SK-N-SH (cell line): Measurements from ENCODE around the gene R3HDM2. TPM values are rescaled to one million over a fixed set of nuclear protein-coding genes. Genes with fewer than 3 reads are reported as not detected.

Source experiments
- CTCF ChIA-PET: fragments of 300-600, 350-600 bp; formaldehyde crosslinking; extraction: SDS; loops from one replicate; lab custom pipeline; 2021; lab: Yijun Ruan, JAX
- POLR2A ChIA-PET: fragments of 350-600 bp; sonication (Branson Sonifier 250); formaldehyde crosslinking; extraction: SDS; loops from one replicate; lab custom pipeline; 2020; ENCODE audit warnings: antibody characterized with exemption, inconsistent platforms; lab: Yijun Ruan, JAX
- DNase-seq: peaks from one replicate; pipeline ENCODE4 v3.0.0; 2012
- H2AFZ ChIP-seq: fragments of 200-600 bp; sonication (generic); 2 replicates; pipeline ENCODE4 v1.8.1; 2016; ENCODE audit warnings: antibody characterized with exemption, mild to moderate bottlenecking, low read depth
- H3F3A ChIP-seq: fragments of 200-600 bp; sonication (generic); replicated peaks from 2 replicates; pipeline ENCODE3; 2016; ENCODE audit warnings: antibody characterized with exemption, mild to moderate bottlenecking; ENCODE audit not compliant: insufficient read depth
- H3K27ac ChIP-seq, 2 experiments: fragments of 200-500 bp in 1 of 2; fragments of 200-600 bp in 1 of 2; sonication (Bioruptor generic) in 1 of 2; sonication (generic), shearing (Covaris generic) in 1 of 2; 2 replicates each; pipeline versions ENCODE4 v1.5.1 to v1.6.1; 2014 to 2016; ENCODE audit warnings: low read depth in 2 of 2, inconsistent platforms in 1 of 2, low read length in 1 of 2, mild to moderate bottlenecking in 1 of 2, mixed read lengths in 1 of 2
- H3K27me3 ChIP-seq: fragments of 200-600 bp; sonication (generic), shearing (Covaris generic); 2 replicates; pipeline ENCODE4 v1.6.1; 2016; ENCODE audit warnings: mixed run types; ENCODE audit not compliant: insufficient read depth
- H3K36me3 ChIP-seq, 2 experiments: fragments of 200-500 bp in 1 of 2; fragments of 200-600 bp in 1 of 2; sonication (Bioruptor generic) in 1 of 2; sonication (generic) in 1 of 2; replicated peaks in 1 of 2; 2 replicates each; pipeline versions ENCODE3 to v1.5.1; 2014 to 2016; ENCODE audit warnings: low read length in 1 of 2, mild to moderate bottlenecking in 1 of 2; ENCODE audit not compliant: insufficient read depth in 2 of 2, control insufficient read depth in 1 of 2
- H3K4me1 ChIP-seq, 2 experiments: fragments of 200-500 bp in 1 of 2; fragments of 200-600 bp in 1 of 2; sonication (Bioruptor generic) in 1 of 2; sonication (generic), shearing (Covaris generic) in 1 of 2; 2 replicates each; pipeline versions ENCODE4 v1.5.1 to v1.6.1; 2014 to 2016; ENCODE audit warnings: low read depth in 1 of 2, low read length in 1 of 2, mixed run types in 1 of 2; ENCODE audit not compliant: insufficient read depth in 2 of 2, control insufficient read depth in 1 of 2
- H3K4me2 ChIP-seq: fragments of 200-600 bp; sonication (generic), shearing (Covaris generic); 2 replicates; pipeline ENCODE4 v1.6.1; 2017; ENCODE audit warnings: mixed run types
- H3K4me3 ChIP-seq, 2 experiments: fragments of 200-500 bp in 1 of 2; fragments of 200-600 bp in 1 of 2; sonication (Bioruptor generic) in 1 of 2; sonication (generic), shearing (Covaris generic) in 1 of 2; 2 replicates each; pipeline versions ENCODE4 v1.5.1 to v1.8.1; 2014 to 2016; ENCODE audit warnings: low read depth in 2 of 2, inconsistent platforms in 1 of 2, low read length in 1 of 2, mild to moderate bottlenecking in 1 of 2, mixed read lengths in 1 of 2, moderate library complexity in 1 of 2
- H3K79me2 ChIP-seq: fragments of 200-600 bp; sonication (generic); 2 replicates; pipeline ENCODE4 v1.8.1; 2017; ENCODE audit warnings: mild to moderate bottlenecking; ENCODE audit not compliant: insufficient read depth
- H3K9ac ChIP-seq: fragments of 200-600 bp; sonication (generic); 2 replicates; pipeline ENCODE4 v1.6.1; 2017; ENCODE audit warnings: mixed run types
- H3K9me2 ChIP-seq: fragments of 200-600 bp; sonication (generic); 2 replicates; pipeline ENCODE4 v1.6.1; 2017; ENCODE audit warnings: mixed run types
- H3K9me3 ChIP-seq: fragments of 200-600 bp; sonication (generic); 2 replicates; pipeline ENCODE4 v1.6.1; 2017; ENCODE audit warnings: mixed run types, mild to moderate bottlenecking, moderate library complexity
- H4K20me1 ChIP-seq: fragments of 200-600 bp; sonication (generic); 2 replicates; pipeline ENCODE4 v1.6.1; 2017; ENCODE audit warnings: mild to moderate bottlenecking, mixed run types; ENCODE audit not compliant: insufficient read depth
- CHD2 ChIP-seq: fragments of 150-350 bp; IDR thresholded peaks from 2 replicates; pipeline ENCODE4 v1.6.1; 2018; ENCODE audit warnings: low read length; ENCODE audit not compliant: partially characterized antibody
- CTCF ChIP-seq: fragments of 200-600 bp; sonication (generic); IDR thresholded peaks from 2 replicates; pipeline ENCODE4 v1.6.1; 2017; ENCODE audit warnings: antibody characterized with exemption, mild to moderate bottlenecking, moderate library complexity
- ELF1 ChIP-seq: IDR thresholded peaks from 2 replicates; pipeline ENCODE4 v1.4.0; 2012
- FOSL2 ChIP-seq: IDR thresholded peaks from 2 replicates; pipeline ENCODE4 v1.4.0; 2012; ENCODE audit warnings: low read depth, mild to moderate bottlenecking, moderate library complexity, borderline replicate concordance
- FOXJ3 ChIP-seq: sonication (generic); formaldehyde crosslinking; IDR thresholded peaks from 2 replicates; pipeline ENCODE4 v1.5.1; 2020; ENCODE audit warnings: mild to moderate bottlenecking, missing genetic modification reagents
- NRF1 ChIP-seq: IDR thresholded peaks from 2 replicates; pipeline ENCODE4 v1.6.1; 2012; ENCODE audit warnings: low read depth, mild to moderate bottlenecking, low read length
- POLR2AphosphoS5 ChIP-seq: IDR thresholded peaks from 2 replicates; pipeline ENCODE4 v1.6.1; 2012; ENCODE audit warnings: low read depth, low read length
- RAD21 ChIP-seq: IDR thresholded peaks from 2 replicates; pipeline ENCODE4 v1.6.1; 2012; ENCODE audit warnings: mild to moderate bottlenecking, low read length
- RFX5 ChIP-seq: IDR thresholded peaks from 2 replicates; pipeline ENCODE4 v1.6.1; 2012; ENCODE audit warnings: mild to moderate bottlenecking, improper control_type of control experiment, low read length
- SIN3A ChIP-seq: IDR thresholded peaks from 2 replicates; pipeline ENCODE4 v1.6.1; 2012; ENCODE audit warnings: low read depth, mild to moderate bottlenecking, low read length, moderate library complexity, borderline replicate concordance
- SMC3 ChIP-seq: IDR thresholded peaks from 2 replicates; pipeline ENCODE4 v1.6.1; 2012; ENCODE audit warnings: low read depth, low read length, improper control_type of control experiment
- TAF1 ChIP-seq: IDR thresholded peaks from 2 replicates; pipeline ENCODE4 v1.6.1; 2012; ENCODE audit warnings: low read depth, mild to moderate bottlenecking, low read length, moderate library complexity, borderline replicate concordance
- TEAD4 ChIP-seq: IDR thresholded peaks from 2 replicates; pipeline ENCODE4 v1.4.0; 2012; ENCODE audit warnings: mild to moderate bottlenecking, borderline replicate concordance; ENCODE audit not compliant: insufficient read depth
- USF1 ChIP-seq: IDR thresholded peaks from 2 replicates; pipeline ENCODE4 v1.4.0; 2012; ENCODE audit warnings: low read depth, borderline replicate concordance
- USF2 ChIP-seq: fragments of 150-350 bp; IDR thresholded peaks from 2 replicates; pipeline ENCODE4 v1.6.1; 2017; ENCODE audit warnings: antibody characterized with exemption, low read length, low read depth, borderline replicate concordance
- WGBS: methylation state at CpG from one replicate; pipeline ENCODE4 v1.1.6; 2017; ENCODE audit warnings: low lambda C conversion rate; 5-methylcytosine and 5-hydroxymethylcytosine counted together
- polyA plus RNA-seq, 3 experiments: library from polyadenylated mRNA; depleted of rRNA; stranded (reverse); fragments of >200 nt; gene quantifications; 2 replicates each; pipeline ENCODE4 v1.2.3, GENCODE V29; 2012

R3HDM2 gene
- polyA plus RNA-seq, 1 of the 3 experiments (the other 2 are of a cell fraction), result 23.1 TPM

- no peak overlapping the region for H3K4me2 ChIP-seq
- DNase-seq, result no peak
- no peaks in the 10 kb centered on the region for H4K20me1 ChIP-seq
- POLR2A ChIA-PET, result interaction anchor here (0.6 kb wide), 1 partner anchor 11 kb away, joined by 3 read pairs; no protein-coding TSS in a partner anchor
- H3K9me3 ChIP-seq, result no peaks in the 10 kb centered on the region
- H2AFZ ChIP-seq, result no peak overlapping the region
- H3K4me3 ChIP-seq, result no peak overlapping the region
- peaks cover 0 to 22% of the 10 kb centered on the region in 2 experiments for H3K36me3 ChIP-seq
- 85% methylated on average over 5 of the region's 5 CpGs for WGBS
- no peak overlapping the region for H3K27ac ChIP-seq
- H3K27me3 ChIP-seq, result no peaks in the 10 kb centered on the region
- H3K9ac ChIP-seq, result no peak overlapping the region
- 0 out of 4 replicates have a peak, but pooled peaks cover 0 to 5% of the 10 kb centered on the region in 2 experiments for H3K4me1 ChIP-seq
- peaks cover 5% of the 10 kb centered on the region; the same call in 1 of the 2 replicates for H3K79me2 ChIP-seq
- no peaks in the 10 kb centered on the region for H3K9me2 ChIP-seq
- CTCF ChIA-PET, result no interaction called here
- peaks cover 3% of the 10 kb centered on the region for H3F3A ChIP-seq
- TF ChIP-seq ELF1 (no peak), FOXJ3 (CRISPR knock-in tag) (no peak), CTCF (no peak), CHD2 (no peak)
Observed at GRCh38 chr12:57330992-57331391, 99.9 kb downstream of the R3HDM2 start.

GRCh38 chr12:57329219-57329618 is 101.6 kb downstream of the R3HDM2 start:
- ChIA-PET POLR2A (no interaction called here), CTCF (interaction anchor here (1.0 kb wide), 1 partner anchor 12 kb away, joined by 3 read pairs; no protein-coding TSS in a partner anchor)
- Histone ChIP-seq H2AFZ (no peak overlapping the region), H3K9me3 (no peaks in the 10 kb centered on the region), H3F3A (peaks cover 3% of the 10 kb centered on the region), H3K4me3 (no peak overlapping the region), H3K4me2 (no peak overlapping the region), H3K27me3 (no peaks in the 10 kb centered on the region), H3K4me1 (0 out of 4 replicates have a peak, but pooled peaks cover 0 to 5% of the 10 kb centered on the region in 2 experiments), H3K9me2 (no peaks in the 10 kb centered on the region), H4K20me1 (no peaks in the 10 kb centered on the region), H3K27ac (no peak overlapping the region), H3K79me2 (peaks cover 5% of the 10 kb centered on the region; the same call in 1 of the 2 replicates), H3K9ac (no peak overlapping the region), H3K36me3 (peaks cover 0 to 22% of the 10 kb centered on the region in 2 experiments)
- TF ChIP-seq CTCF (no peak), TAF1 (no peak)
- WGBS, result 92% methylated on average over 4 of the region's 4 CpGs
- DNase-seq, result no peak

GRCh38 chr12:57325395-57325794 is 105.4 kb downstream of the R3HDM2 start:
- Histone ChIP-seq H3K27ac (no peak overlapping the region), H3K4me3 (no peak overlapping the region), H3K9me2 (no peaks in the 10 kb centered on the region), H2AFZ (no peak overlapping the region), H3K79me2 (peaks cover 5% of the 10 kb centered on the region; the same call in 1 of the 2 replicates), H4K20me1 (no peaks in the 10 kb centered on the region), H3K9me3 (no peaks in the 10 kb centered on the region), H3K27me3 (no peaks in the 10 kb centered on the region), H3F3A (no peaks in the 10 kb centered on the region), H3K9ac (no peak overlapping the region), H3K36me3 (peaks cover 0 to 22% of the 10 kb centered on the region in 2 experiments), H3K4me1 (no peaks in the 10 kb centered on the region), H3K4me2 (no peak overlapping the region)
- CTCF ChIA-PET, result interaction anchor here (2.0 kb wide), 1 partner anchor 18 kb away, joined by 6 read pairs; no protein-coding TSS in a partner anchor
- POLR2A ChIA-PET, result interaction anchor here (0.6 kb wide), 1 partner anchor 10 kb away, joined by 3 read pairs; no protein-coding TSS in a partner anchor
- DNase-seq, result no peak
- TF ChIP-seq SMC3, result no peak
- no peak for TF ChIP-seq FOXJ3 (CRISPR knock-in tag)
- TF ChIP-seq CHD2, result no peak
- no peak for TF ChIP-seq POLR2AphosphoS5
- TF ChIP-seq TEAD4, result no peak
- no peak for TF ChIP-seq NRF1
- TF ChIP-seq RAD21, result no peak
- no peak for TF ChIP-seq SIN3A
- no peak for TF ChIP-seq FOSL2
- TF ChIP-seq RFX5, result no peak
- TF ChIP-seq USF1, result no peak
- TF ChIP-seq USF2, result no peak
